ENCODE results near the gene HOXC5. TPM values are rescaled to one million over a fixed set of nuclear protein-coding genes. Genes with fewer than 3 reads are reported as not detected.

The HOXC5 gene
- total and polyA plus RNA-seq, 12 donors = 0.01 TPM; not detected in 11

DNA sequence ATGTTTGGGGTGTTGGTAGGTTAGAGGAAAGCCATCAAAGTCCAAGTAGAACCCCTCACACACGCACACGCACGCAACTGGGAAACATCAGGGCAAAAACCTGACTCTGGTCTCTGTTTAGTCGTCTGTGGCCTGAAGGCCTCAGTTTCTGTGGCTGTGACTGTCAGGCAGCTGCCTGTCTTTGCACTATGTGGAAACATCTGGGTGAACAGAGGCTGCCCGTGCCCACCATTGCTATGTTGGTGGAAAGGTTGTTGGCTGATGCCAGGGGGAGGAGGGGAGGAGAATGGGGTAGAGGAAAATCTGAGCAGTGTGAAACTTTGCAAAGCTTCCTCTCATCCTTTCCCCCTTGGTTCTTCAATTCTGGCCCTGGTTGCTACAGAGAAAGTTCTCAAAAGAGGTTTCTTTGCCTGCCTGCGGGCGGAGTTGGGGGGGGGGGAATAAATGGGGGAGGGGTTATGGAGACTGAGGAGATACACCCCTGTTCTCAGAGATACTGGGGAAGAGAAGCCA is 40.4 kb upstream of the HOXC5 start:
- Histone ChIP-seq H3K9me3 (no peaks in the 10 kb centered on the region), H3K36me3 (no peaks in the 10 kb centered on the region), H3K27me3 (peaks cover 67 to 100% (median 100%) of the 10 kb centered on the region in 7 donors), H3K4me3 (no peak overlapping the region), H3K27ac (no peak overlapping the region), H3K4me1 (peaks cover 0 to 32% (median 30%) of the 10 kb centered on the region in 9 donors)
- 21 to 23% methylated on average over 7 of the region's 7 CpGs for WGBS, 2 donors
- TF ChIP-seq, protein P1, sequence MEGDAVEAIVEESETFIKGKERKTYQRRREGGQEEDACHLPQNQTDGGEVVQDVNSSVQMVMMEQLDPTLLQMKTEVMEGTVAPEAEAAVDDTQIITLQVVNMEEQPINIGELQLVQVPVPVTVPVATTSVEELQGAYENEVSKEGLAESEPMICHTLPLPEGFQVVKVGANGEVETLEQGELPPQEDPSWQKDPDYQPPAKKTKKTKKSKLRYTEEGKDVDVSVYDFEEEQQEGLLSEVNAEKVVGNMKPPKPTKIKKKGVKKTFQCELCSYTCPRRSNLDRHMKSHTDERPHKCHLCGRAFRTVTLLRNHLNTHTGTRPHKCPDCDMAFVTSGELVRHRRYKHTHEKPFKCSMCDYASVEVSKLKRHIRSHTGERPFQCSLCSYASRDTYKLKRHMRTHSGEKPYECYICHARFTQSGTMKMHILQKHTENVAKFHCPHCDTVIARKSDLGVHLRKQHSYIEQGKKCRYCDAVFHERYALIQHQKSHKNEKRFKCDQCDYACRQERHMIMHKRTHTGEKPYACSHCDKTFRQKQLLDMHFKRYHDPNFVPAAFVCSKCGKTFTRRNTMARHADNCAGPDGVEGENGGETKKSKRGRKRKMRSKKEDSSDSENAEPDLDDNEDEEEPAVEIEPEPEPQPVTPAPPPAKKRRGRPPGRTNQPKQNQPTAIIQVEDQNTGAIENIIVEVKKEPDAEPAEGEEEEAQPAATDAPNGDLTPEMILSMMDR (IDR thresholded peaks at IDR 0.05) = no peak
- ATAC-seq (no peak), DNase-seq (no peak)
- intact Hi-C loops (cut with DNase I) = no loop called here

DNA sequence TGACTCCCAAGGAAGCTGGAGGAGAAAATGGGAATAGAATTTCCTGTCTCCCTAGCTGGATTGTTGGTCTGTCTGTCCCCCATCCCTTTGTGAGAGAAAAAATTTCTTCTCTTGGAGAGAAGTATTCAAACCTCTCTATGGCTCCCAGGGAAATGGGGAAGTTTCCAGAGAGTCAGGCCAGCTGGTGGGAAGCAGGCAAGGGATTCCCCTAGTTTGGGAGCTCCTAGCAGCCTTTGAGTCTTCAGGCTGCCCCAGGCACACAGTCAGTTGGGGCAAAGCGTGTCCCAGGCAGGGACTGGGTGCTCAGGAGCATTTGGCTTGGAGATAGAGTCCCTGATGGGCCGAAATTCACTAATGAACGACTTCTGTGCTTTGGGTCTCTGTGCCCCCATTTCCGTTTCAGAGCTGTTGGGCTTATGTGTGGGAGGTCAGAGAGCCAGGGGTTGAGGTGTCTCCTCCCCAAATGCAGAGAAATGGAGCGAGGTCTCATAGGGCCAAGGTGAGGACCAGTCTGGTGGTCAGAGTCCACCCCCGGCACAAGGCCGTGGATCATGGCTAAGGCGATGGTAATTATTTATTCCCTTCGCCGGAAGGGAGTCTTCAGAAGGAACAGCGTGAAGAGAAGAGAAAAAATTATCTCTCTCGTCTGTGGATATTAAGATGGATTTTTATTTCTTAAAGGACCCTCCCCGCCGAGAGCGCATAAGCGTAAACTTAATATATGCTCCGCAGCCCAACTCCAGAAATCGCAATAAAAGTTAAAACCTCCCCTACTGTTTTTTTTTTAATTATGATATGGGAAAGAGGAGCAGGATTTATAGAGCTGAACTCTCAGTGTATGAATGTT is 39.5 kb upstream of the HOXC5 start:
- no peak overlapping the region for H3K27ac ChIP-seq
- no peaks in the 10 kb centered on the region for H3K36me3 ChIP-seq
- TF ChIP-seq, protein P1 (IDR thresholded peaks at IDR 0.05) = no peak
- DNase-seq (no peak), ATAC-seq (no peak)
- no peaks in the 10 kb centered on the region for H3K9me3 ChIP-seq
- H3K27me3 ChIP-seq = peaks cover 67 to 100% (median 100%) of the 10 kb centered on the region in 7 donors
- 20 to 25% methylated on average over 18 of the region's 18 CpGs for WGBS, 2 donors
- peaks cover 0 to 34% (median 30%) of the 10 kb centered on the region in 9 donors for H3K4me1 ChIP-seq
- intact Hi-C loops (cut with DNase I) = no loop called here
- no peak overlapping the region for H3K4me3 ChIP-seq

DNA sequence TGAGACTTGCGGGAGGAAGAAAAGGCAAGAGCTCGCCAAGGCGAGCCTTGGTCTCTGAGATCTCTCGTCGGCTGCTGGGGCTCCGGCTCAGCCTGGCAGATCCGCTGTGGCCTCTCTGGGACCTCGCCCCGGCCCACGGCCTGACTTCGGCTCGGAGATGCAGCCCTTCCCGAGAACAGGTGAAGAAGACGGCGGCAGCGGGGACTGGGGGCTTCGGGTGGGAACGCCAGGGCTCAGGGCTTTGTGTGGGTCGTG is 38.9 kb upstream of the HOXC5 start:
- Histone ChIP-seq H3K4me3 (peak overlapping the region in 1 of 10 donors; percentile 61), H3K36me3 (no peaks in the 10 kb centered on the region), H3K27me3 (peaks cover 64 to 100% (median 100%) of the 10 kb centered on the region in 7 donors), H3K9me3 (no peaks in the 10 kb centered on the region), H3K27ac (no peak overlapping the region), H3K4me1 (peaks cover 0 to 34% (median 30%) of the 10 kb centered on the region in 9 donors)
- ATAC-seq = no peak
- 5 to 6% methylated on average over 19 of the region's 19 CpGs for WGBS, 2 donors
- TF ChIP-seq, protein P1 (IDR thresholded peaks at IDR 0.05) = no peak
- DNase-seq = no peak
- intact Hi-C loops (cut with DNase I) = no loop called here

DNA sequence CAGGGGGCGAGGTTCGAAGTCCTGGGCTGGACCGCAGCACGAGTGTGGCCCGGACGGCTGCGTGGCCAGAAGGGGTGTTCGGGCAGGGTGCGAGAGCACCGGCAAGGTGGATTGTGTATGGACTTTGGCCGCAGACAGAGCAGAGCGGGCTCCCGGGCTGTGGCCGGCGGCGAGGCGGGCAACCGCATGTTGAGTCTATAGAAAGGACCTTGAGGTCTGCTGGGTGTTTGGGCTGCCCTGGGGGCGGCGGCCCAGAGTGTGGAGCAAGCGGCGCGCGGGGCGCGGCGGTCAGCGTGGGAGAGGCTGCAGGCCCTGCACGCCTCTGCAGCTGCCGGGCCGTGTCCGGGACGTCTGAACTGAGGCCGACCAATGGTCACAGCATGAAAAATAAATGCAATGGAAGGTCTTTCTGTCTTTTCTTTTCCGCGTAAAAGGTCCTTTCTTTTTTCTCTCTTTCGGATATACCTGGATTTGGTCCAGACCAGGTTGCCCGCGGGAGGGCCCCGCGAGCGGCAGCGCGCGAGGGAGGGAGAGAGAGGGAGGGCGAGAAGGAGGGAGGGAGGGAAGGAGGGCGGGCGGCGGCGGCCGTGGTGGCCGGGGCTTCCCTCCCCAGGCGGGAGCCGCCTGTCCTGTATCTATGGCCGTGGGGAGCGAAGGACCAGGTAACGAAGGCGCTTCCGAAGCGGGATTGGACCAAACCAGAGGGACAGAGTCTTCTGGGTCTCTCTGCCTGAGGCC is 38.4 kb upstream of the HOXC5 start:
- Histone ChIP-seq H3K4me1 (peaks cover 0 to 34% (median 27%) of the 10 kb centered on the region in 9 donors), H3K27ac (no peak overlapping the region), H3K9me3 (no peaks in the 10 kb centered on the region), H3K4me3 (peak overlapping the region in 4 of 10 donors; percentile 29 to 61 (median 56)), H3K27me3 (peaks cover 64 to 100% (median 100%) of the 10 kb centered on the region in 7 donors), H3K36me3 (no peaks in the 10 kb centered on the region)
- no peak for ATAC-seq
- TF ChIP-seq, protein P1 (IDR thresholded peaks at IDR 0.05) = no peak
- DNase-seq = no peak
- intact Hi-C loops (cut with DNase I) = loop anchor here in 1 of 10 donors (5.0 kb wide), 1 partner anchor 38 kb away; the partner anchor contains the start of gene HOXC5
- 3 to 4% methylated on average over 60 of the region's 60 CpGs for WGBS, 2 donors
